Uterus (tissue), 4 donors: ENCODE measurements around the gene SGCA. TPM values are rescaled to one million over a fixed set of nuclear protein-coding genes. Genes with fewer than 3 reads are reported as not detected.
A peak's percentile ranks its signal among the peaks of the same experiment; 100 is the strongest.

Experiments
- DNase-seq, 2 donors: peaks; one replicate each; pipeline ENCODE4 v3.0.0-alpha.2; 2019 to 2020
- H3K27ac ChIP-seq, 2 donors: fragments of 200-600 bp; sonication (generic); 1 replicate in 1 of 2; 2 replicates in 1 of 2; pipeline ENCODE4 v1.5.1; 2016 to 2018
- H3K27me3 ChIP-seq, 2 donors: fragments of 200-600 bp; sonication (generic); one replicate each; pipeline ENCODE4 v1.5.1; 2018 to 2019; ENCODE audit warnings: control low read depth in 1 of 2
- H3K36me3 ChIP-seq, 2 donors: fragments of 200-600 bp; sonication (generic); one replicate each; pipeline ENCODE4 v1.5.1; 2019; ENCODE audit warnings: control low read depth in 1 of 2
- H3K4me1 ChIP-seq, 2 donors: fragments of 200-600 bp; sonication (generic); one replicate each; pipeline ENCODE4 v1.5.1; 2018 to 2019; ENCODE audit warnings: control low read depth in 1 of 2
- H3K4me3 ChIP-seq, 2 donors: fragments of 200-600 bp; sonication (generic); 1 replicate in 1 of 2; 2 replicates in 1 of 2; pipeline ENCODE4 v1.5.1; 2018 to 2019; ENCODE audit warnings: mild to moderate bottlenecking in 1 of 2
- H3K9me3 ChIP-seq, 2 donors: fragments of 200-600 bp; sonication (generic); one replicate each; pipeline ENCODE4 v1.5.1; 2019; ENCODE audit warnings: control low read depth in 1 of 2
- CTCF ChIP-seq, 4 experiments: fragments of 200-600 bp in 2 of 4; fragments of 450-650 bp in 2 of 4; sonication (generic) in 2 of 4; IDR thresholded peaks; one replicate each; pipeline ENCODE4 v1.5.1; 2016 to 2019; ENCODE audit warnings: antibody characterized with exemption in 4 of 4, mild to moderate bottlenecking in 2 of 4, moderate library complexity in 1 of 4
- POLR2A ChIP-seq, 2 donors: fragments of 450-650 bp; IDR thresholded peaks; one replicate each; pipeline ENCODE4 v1.6.1; 2016; ENCODE audit warnings: antibody characterized with exemption in 2 of 2, mild to moderate bottlenecking in 1 of 2, moderate library complexity in 1 of 2
- intact Hi-C: fragments of 100-400 bp; cut with DNase I; formaldehyde crosslinking; loops from one replicate; pipeline ENCODE4 v1.15.1; 2023; ENCODE audit warnings: low total_unique reads
- total RNA-seq, 4 donors: library from RNA; depleted of rRNA in 3 of 4; stranded (reverse); fragments of >200 nt in 3 of 4; gene quantifications; one replicate each; pipeline versions ENCODE4 v1.1.0 to v1.2.4, GENCODE V29; 2014 to 2023
- donor health status: DM: yes; HTN: yes; CAD: no.

The SGCA gene
- total RNA-seq, 4 donors from 2014 or later: 0.90 to 119 (median 19.6) TPM; not detected in 1

DNA sequence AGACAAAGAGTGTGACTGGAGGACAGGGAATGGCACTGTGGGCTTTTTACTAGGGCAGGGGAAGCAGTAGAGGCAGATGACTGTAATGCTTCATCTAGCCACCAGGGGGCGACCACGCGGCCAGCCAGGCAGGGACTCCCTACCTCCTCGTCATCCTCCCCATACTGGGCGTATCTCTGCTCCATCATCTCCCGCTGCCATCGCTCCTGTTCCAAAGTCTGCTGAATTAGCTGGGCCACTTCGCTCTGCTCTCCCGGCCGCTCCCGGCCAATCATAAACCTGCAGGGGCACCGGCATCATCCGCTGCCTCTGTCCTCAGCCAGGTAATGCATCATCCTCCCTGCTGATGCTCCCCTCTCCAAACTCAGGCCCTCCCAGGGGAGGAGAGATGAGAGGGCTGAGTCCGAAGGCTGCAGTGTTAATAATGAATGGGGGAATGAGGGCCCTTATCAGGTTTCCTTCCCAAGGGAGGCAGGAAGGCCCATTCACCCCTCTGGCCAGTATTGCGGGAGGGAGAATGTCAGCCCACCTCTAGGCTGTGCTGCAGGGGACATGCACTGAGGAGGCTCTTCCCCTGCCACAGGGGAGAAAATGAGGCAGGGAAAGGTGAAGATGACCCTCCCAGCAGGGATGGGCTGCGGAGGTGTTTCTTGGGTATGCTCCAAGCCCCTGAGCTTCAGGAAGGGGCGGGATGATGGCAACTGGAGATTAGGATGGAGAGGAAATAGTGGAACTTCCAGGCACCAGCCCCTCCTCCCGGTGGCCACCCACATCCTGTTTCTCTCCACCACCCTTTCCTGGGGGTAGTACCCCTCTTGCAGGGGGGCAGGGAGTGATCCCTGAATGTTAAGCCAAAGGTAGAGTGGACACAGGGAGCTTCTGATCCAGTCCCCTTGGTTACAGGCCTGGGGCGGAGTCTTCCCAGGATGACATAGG is 25.6 kb upstream of the SGCA start:
- peaks cover 0 to 4% of the 10 kb centered on the region in 2 donors for H3K4me1 ChIP-seq
- no peaks in the 10 kb centered on the region for H3K36me3 ChIP-seq
- TF ChIP-seq CTCF (IDR thresholded peaks at IDR 0.05) (peak; percentile 91 to 97 (median 95)), POLR2A (IDR thresholded peaks at IDR 0.05) (no peak)
- no peak overlapping the region for H3K4me3 ChIP-seq
- H3K9me3 ChIP-seq: no peaks in the 10 kb centered on the region
- no peaks in the 10 kb centered on the region for H3K27me3 ChIP-seq
- peak; percentile 81 to 85 for DNase-seq
- intact Hi-C loops: no loop called here
- peak overlapping the region in 1 of 2 donors; percentile 54 for H3K27ac ChIP-seq

GRCh38 chr17:50141026-50141744 is 24.6 kb upstream of the SGCA start:
- H3K36me3 ChIP-seq: no peaks in the 10 kb centered on the region
- TF ChIP-seq CTCF (IDR thresholded peaks at IDR 0.05) (no peak), POLR2A (IDR thresholded peaks at IDR 0.05) (no peak)
- no peaks in the 10 kb centered on the region for H3K9me3 ChIP-seq
- peaks cover 0 to 9% of the 10 kb centered on the region in 2 donors for H3K4me1 ChIP-seq
- no peak overlapping the region for H3K4me3 ChIP-seq
- no peak for DNase-seq
- H3K27me3 ChIP-seq: no peaks in the 10 kb centered on the region
- H3K27ac ChIP-seq: peak overlapping the region in 1 of 2 donors; percentile 54
- intact Hi-C loops: no loop called here

GRCh38 chr17:50141745-50142110 is 24.1 kb upstream of the SGCA start:
- H3K27ac ChIP-seq: no peak overlapping the region
- H3K36me3 ChIP-seq: no peaks in the 10 kb centered on the region
- H3K4me3 ChIP-seq: no peak overlapping the region
- DNase-seq: no peak
- H3K27me3 ChIP-seq: no peaks in the 10 kb centered on the region
- peaks cover 0 to 14% of the 10 kb centered on the region in 2 donors for H3K4me1 ChIP-seq
- TF ChIP-seq POLR2A (IDR thresholded peaks at IDR 0.05) (no peak), CTCF (IDR thresholded peaks at IDR 0.05) (no peak)
- intact Hi-C loops: no loop called here
- no peaks in the 10 kb centered on the region for H3K9me3 ChIP-seq

GRCh38 chr17:50143461-50144176 is 22.2 kb upstream of the SGCA start:
- no peak for DNase-seq
- intact Hi-C loops: no loop called here
- H3K27ac ChIP-seq: no peak overlapping the region
- H3K27me3 ChIP-seq: no peaks in the 10 kb centered on the region
- no peak overlapping the region for H3K4me3 ChIP-seq
- no peaks in the 10 kb centered on the region for H3K36me3 ChIP-seq
- H3K4me1 ChIP-seq: peaks cover 0 to 26% of the 10 kb centered on the region in 2 donors
- TF ChIP-seq POLR2A (IDR thresholded peaks at IDR 0.05) (no peak), CTCF (IDR thresholded peaks at IDR 0.05) (no peak)
- H3K9me3 ChIP-seq: no peaks in the 10 kb centered on the region
